Stimulated activated CD4-positive, alpha-beta T cell treated with anti-CD3 and anti-CD28 coated beads, TNF-alpha, amount 100 ng/mL, for 24 hours (primary cell): ENCODE data around the gene RPP30.
"Not testable (repeated sequence)": the region's sequence is repeated elsewhere in the genome, so short reads cannot be mapped to it uniquely, and the experiment has no call there.

ENCODE experiments used
- DNase-seq, 3 experiments: peaks; one replicate each; pipeline ENCODE4 v3.0.0-alpha.2; 2020; ENCODE audit warnings: low read depth in 3 of 3

RPP30 gene

DNA sequence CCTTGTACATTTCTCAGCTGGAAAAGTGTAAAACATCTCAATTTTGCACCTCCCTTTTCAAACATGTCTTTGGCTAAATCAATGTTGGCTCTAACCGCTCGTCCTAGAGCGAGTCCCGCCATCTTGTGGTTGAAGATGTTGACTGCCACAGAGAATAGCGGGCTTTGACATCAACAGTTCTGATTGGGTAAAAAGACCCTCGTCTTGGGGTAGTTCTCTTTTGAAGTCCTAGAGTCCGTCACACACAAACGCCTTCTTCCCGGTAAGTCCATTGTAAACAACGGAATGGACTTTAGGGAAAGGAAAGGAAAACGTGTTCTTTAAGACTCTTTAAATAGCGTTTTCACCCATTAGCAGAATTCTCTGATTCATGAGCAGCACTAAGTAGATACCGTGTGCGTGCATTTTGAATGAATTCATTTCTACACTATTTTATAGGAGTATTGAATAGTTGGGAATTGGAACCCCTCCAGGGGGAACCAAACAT is 452 bp upstream of the RPP30 start:
- DNase-seq = peak in 1 of 3 experiments; percentile 22

DNA sequence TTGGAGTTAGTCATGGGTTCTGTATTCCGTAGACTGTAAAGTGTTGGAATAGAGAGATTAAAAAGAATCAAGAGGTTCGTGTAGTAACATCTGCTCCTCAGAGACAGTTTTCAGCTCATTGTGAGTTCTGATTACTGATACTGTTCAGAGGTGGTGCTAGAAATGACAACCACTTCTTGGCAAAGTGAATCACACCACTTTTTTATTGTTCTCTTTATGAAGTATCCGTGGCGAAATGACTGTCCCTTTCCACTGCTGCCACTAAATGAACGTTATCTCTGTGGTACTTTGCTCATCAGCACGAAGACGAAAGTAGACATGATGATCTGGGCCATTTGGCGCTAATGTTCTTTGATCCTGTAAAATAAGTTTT is 860 bp downstream of the RPP30 start:
- DNase-seq = peak in 1 of 3 experiments; percentile 9

DNA sequence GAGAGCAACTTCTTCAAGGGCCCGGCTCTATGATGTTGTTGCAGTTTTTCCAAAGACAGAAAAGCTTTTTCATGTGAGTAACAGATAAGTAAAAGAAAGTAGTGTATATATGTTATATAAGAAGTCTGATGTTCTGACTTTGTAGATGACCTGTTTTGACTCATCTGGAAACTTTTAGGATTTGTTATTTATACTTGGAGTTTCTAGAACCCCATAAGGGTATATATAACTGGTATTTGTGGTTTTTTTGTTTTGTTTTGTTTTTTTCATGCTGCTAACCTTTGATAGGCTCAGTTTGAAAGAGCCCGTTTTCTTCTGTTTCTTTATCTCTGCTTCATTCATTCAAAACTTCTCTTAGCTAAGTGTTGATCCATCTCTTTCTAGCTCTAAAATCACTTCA is 7.3 kb downstream of the RPP30 start:
- no peak for DNase-seq

DNA sequence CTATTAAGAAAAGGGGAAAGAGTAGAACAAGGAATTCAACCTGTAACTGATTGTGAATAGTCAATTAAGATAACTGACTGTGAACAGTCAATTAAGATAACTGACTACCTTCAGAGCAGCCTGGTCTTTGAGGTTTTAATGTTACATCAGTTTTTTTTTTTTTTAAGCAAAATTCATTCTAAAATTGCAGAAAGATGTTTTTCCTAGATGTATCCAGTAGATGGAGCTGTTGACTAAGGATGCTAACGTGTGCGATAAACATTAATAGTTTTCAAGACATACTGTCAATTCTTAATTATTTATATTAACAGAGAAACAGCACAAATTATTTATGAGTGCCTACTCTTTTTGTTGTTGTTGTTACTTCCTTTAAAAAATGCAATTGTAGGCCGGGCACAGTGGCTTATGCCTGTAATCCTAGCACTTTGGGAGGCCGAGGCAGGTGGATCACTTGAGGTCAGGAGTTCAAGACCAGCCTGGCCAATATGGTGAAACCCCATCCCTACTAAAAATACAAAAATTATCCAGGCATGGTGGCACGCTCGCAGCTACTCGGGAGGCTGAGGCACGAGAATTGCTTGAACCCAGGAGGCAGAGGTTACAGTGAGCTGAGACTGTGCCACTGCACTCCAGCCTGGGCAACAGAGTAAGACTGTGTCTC is 8.4 kb downstream of the RPP30 start:
- DNase-seq = not testable (repeated sequence)

DNA sequence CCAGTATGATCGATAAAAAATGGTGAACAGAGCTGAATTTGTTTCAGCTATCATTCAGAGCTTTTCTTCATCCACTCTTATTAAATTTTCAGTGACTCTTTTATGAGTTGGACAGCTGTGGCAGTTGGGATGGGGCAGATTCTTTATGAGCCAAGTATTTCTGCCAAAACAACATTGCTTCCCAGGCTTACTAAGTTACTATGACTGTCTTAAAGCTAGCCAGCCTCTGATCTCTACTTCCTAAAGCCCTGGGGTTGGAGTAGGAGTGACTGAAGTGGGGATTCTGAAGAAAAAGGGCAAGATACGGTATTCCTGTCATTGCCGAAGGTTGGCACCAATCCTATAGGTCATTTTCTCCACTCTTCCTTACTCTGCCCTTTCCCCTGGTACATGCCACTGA is 12.7 kb downstream of the RPP30 start:
- no peak for DNase-seq

DNA sequence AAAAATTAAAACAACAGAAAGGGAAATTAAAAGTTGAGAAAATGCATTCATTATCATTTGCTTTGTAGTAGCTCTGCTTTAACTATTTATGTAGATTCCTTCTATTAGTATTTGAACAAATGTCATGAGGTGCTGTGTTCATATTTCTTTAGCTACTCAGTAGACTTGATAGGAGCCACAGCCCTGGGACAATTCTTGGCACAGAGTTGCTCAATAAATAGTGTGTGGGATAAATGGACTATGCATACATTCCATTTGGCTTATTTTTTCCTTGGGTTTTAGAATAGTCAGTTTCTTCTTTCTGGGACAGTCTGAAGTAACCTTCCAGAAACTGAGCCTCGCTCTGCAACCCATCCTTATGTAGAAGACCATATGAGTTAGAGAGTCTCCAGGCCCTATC is 13.4 kb downstream of the RPP30 start:
- DNase-seq = no peak

DNA sequence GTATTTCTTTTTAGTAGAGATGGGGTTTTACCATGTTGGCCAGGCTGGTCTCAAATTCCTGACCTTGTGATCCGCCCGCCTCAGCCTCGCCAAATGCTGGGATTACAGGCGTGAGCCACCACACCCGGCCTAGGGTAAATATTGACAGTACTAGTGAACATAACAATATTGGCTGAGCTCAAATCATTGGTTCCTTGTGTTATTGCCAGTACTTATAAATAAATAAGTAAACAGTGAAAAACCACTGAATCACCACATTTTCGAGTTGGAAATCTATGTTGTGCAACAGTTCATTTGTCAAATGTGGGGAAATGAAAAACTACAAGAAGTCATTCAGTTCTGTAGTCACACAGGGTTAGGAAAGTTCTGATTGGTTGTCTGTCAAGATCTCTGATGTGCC is 15.8 kb downstream of the RPP30 start:
- no peak for DNase-seq

DNA sequence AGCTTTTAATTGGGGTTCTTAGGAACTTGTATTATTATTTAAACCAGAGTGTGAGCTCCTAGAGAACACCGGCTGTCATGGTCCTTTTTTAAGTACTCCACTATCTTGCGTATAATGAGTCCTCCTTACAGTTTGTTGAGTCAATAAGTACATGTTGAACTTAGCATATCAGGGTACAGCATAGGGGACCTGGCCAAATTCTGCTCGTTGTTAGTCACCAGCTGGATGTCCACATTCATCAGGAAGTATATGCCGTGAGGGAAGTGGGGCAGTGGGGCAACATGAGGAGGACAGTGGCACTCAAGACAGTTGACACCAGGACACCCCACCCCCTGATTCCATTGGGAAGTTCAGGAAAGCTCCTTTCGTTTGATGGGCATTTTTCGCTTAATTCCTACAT is 16.6 kb downstream of the RPP30 start:
- no peak for DNase-seq

DNA sequence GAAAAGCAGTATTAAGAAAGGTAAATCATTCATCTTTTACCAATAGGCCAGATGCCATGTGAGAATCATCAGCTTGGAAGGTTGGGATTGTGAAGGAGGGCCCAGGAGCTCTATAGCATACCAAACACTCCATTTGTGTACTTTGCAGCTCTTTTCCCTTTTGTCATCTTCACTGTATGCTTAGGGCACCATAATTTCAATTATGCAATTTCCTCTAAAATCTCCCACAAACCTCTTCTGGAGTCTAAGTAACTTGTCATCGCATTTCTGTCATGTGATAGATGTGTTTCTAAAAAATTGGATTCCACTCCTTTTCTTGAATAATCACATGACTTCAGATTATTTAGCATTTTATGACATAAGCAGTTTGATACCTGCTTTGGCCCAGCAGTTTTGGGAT is 17.9 kb downstream of the RPP30 start:
- DNase-seq = no peak

DNA sequence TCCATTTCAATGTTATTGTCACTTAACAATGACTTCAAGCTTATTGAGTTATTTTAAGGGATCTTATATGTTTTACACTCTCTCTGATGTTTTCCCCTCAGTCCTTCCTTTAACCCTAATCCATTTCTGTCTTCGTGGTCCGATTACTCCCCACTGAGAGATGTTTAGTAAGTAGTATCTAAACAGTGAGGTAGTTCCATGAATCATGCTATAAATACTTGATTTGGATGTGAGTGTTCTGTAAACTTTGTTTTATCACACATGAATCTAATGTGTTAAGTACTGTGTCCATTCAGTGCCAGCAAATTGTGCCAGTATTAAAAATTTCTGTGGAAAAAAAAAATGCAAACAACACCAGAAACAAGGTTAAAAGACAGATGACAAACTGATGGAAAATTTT is 18.6 kb downstream of the RPP30 start:
- no peak for DNase-seq

DNA sequence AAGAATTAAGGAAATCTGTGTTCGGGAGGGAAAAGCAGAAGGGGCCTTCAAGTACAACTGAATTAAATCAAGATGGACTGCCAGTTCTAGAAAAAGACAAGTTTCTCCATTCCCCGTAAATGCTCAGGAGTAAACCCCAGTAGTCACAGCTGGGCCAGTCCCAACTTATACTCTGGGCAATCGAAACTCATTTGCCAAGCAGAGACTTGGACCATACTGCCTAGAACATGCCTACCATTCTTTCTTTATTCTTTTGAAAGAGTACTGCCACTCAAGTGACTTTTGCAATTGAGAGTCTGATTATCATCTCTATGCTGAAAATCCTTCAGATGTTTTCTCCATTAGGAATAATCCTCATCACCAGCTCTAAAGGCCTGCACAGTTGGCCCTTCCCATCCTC is 21.4 kb downstream of the RPP30 start:
- no peak for DNase-seq

DNA sequence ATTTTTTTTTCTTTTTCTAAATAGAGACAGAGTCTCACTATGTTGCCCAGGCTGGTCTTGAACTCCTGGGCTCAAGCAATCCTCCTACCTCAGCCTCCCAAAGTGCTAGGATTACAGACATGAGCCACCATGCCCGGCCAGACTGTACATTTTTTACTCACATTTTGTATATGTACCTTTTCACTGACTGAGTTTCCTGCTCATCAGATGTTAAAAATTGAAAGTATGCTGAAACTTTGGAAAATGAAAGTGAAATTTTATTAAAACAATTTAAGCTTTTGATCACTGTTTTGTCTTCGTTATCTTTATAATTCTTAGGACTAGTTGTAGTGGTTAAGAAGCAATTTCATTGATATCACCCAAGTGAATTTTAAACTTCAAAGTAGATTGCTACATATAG is 25.1 kb downstream of the RPP30 start:
- not testable (repeated sequence) for DNase-seq

DNA sequence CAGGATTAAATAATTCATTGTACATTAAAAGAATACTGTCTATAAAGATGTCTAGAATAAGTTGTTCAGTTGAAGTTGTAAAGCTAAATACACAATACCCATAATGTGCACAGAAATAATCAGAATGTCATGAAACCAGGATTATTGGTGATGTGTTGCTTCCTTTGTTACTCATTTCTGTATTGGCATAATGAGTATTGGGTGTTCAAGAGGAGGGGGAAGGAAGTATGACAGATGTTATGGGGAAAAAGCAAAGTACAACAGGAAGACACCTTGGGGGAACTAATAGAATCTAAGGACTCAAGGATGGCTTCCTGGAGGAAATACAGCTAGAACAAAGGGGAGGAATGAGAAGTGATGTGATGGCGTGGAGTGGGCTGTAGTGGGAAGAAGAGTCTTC is 34.2 kb downstream of the RPP30 start:
- no peak for DNase-seq

DNA sequence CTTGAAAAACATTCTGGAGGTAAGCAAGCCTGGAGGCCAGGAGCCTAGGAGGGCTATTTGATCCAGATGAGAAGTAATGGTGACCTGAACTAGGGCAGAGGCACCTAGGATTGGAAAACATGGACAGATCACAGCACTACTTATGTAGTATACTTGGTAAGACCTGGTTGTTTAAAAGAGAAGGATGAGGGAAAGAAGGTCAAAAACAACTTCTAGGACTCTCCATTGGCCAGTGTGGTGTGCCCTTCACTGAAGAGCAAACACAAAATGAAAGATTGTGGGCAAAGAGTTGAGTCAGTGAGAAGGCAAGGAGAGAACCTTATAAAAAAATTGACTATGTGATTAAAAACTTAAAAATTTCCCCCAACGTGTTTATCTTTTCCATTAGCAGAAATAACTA is 34.8 kb downstream of the RPP30 start:
- DNase-seq = no peak

DNA sequence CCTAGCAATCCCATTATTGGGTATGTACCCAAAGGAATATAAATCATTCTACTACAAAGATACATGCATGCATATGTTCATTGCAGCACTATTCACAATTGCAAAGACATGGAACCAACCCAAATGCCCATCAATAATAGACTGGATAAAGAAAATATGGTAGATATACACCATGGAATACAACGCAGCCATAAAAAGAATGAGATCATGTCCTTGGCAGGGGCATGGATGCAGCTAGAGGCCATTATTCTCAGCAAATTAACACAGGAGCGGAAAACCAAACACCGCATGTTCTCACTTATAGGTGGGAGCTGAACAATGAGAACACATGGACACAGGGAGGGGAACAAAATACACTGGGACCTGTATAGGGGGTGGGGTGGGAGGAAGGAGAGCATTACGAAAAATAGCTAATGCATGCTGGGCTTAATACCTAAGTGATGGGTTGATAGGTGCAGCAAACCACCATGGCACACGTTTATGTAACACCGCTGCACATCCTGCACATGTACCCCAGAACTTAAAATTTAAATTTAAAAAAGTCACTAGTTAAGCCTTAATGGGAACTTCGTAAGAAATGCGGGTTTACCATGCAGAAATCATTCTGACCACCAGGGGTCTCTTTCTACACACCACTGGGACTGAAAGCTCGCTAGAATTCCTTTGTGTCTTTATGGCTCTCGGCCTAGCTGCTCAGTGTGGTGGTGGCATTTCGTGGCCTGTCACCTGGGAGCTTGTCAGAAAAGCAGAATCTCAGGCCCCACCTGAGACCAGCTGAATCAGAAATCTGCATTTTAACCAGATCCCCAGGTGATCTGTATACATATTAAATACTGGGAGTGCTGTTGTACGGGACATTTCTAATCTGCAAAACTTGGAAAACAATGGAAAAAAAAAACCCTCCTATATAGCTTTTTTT is 39.6 kb downstream of the RPP30 start:
- peak; percentile 16 to 28 (median 17) for DNase-seq

DNA sequence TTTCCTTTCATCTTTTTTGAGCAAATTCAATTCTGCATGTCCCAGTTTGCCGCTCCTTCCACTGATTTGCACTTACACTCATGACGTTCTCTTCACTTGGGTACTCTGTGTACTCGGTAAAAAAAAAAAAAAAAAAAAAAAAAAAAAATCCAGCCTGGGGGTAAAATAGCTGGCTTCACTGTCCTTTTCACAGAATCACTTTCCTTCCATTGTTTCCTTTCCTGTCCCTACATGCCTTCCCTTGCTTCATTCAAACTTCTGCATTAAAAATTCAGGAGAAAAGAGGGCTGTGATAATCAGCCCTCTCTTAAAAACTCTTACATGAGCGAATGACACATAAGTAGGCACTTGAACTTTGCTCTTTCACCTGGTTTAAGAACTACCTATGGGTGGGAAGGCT is 40.4 kb downstream of the RPP30 start:
- no peak for DNase-seq

DNA sequence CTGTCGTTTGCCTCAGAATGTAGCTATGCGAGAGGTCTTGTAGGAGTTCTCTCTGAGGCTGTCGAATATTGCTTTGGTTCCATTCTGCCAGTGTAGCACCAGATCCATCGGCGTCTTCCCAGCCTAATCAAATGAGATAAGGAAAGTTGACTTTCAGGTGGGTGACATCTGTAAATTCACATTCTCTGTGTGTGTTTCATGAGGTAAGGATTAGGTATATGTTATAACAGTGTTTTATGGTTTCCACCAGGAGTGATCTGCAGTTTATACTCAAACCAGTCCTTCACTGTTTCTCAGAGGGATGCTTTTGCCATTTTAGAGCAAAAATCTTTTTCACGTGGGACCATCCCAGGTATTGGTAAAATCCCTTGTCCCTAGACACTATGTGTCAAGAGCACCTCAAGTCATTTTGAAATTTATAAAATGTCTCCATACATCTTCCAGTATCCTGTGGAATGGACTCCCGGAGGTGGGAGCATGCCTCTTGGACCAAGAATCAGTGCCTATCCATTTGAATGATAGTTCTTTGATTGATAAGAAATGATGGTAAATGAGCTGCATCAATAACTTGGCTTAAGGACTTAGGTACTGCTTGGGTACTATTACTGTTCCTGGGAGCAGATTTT is 41.2 kb downstream of the RPP30 start:
- DNase-seq = no peak

DNA sequence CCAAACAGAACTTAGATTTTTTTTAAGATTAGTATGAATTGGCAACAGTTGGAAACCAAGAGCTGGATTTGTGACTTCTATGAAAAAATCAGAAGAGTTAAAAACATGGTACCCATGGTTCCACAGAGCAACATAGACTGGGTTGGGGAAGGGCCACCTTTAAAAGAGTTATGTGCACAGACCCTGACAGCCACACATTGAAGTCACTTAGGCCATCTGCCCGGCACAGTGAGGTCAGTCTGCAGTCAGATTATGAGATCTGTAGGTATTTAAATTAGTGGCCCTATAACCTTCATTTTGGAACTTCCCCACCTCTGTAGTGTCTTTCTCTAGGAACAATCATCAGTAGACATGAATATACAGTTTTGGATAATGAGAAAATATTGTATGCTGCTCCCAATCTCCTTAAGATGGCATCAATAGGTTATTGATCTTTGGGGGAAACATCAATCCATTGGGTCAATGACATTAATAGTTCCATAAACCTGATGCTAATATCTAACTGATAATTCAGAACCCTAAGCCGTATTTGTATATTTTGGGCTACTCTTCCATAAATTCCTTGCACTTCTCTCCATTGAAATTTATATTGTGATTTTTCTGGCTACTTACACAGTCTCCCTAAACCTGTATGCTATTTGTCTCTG is 42.1 kb downstream of the RPP30 start:
- no peak for DNase-seq

DNA sequence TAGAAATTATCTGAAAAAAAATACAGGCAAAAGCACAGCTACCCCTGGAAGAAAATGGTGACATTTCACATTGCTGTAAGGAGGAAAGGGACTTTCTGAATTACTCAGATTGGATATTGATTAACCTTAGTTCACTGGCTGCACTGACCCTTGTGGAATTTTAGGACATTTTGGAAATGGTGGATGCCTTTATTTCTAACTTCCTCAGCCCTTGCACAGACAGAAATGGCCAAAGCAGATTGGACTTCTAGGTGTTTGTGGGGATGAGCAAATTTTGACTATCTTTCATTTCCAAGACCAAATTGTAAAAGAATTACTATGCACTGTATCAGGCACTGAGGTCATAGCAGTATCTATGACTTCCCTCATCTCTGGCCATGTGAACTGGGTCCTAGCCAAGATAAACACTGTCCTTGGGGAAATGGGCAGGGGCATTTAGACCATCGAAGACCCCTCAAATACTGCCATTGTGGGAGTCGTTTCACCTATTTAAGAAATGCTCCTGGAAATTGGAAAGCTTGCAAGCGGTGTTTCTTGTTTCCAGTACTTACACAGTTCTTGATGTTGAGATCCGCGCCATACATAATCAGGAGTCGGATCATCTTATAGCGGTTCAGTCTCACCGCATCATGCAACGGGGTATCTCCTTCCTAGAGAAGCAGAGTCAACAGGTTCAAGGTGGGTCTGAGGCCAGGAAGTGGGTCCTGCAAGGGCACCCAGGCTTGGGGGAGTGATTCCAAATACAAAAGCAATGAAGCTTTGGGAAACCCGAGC is 43.4 kb downstream of the RPP30 start:
- no peak for DNase-seq

DNA sequence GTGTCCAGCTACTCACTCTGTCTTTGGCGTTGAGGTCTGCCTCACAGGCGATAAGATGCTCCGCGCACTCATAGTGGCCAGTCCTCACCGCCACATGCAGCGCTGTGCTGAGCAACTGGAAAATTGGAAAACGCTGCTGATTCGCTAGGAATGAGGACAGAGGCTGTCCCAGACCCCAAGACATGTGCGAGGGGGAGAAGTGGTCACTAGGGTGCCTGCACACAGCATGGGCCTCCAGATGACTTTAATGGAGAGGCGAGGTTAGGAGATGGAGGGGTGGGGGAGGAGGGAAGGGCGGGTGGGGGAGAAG is 43.9 kb downstream of the RPP30 start:
- DNase-seq = no peak

DNA sequence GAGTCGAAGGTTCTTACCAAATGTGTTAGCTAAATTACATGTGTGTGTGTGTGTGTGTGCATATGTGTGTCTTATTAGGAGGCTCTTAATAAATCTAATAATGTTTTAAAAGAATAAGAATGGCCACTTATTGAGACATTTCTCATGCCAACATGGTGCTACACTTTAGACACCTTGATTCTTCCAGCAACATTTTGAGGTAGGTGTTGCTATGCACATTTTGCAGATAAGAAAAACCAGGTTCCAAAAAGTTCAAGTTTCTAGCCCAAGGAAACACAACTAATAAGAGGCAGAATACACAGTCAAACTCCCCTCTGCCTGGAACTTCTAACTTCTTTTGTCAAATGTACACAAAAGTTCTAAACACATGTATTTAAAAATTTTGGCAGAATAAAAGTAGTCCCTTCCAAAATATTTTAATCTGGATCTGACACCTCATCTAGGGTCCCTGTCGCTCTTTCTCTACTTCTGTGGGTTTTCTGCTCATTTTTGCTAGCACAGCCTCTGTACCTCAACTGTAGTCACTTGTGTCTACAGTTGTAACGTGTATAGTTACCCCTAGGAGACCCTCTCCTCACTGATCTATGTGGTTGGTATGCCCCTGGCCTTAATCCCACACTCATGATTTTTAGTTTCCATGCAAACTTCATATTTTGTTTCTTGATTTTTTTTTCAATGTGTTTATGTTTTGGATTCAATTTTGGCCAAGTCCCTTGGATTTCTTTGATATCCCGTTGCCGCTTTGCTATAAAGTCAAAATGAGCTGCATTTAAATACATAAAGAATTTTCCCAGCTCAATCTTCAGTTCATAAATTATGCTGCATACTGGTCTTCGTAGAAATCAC is 44.8 kb downstream of the RPP30 start:
- DNase-seq = no peak
